Astrocyte of the cerebellum (primary cell): ENCODE results near the gene PLIN3.
A peak's percentile ranks its signal among the peaks of the same experiment; 100 is the strongest.
"Not testable (repeated sequence)": the region's sequence is repeated elsewhere in the genome, so short reads cannot be mapped to it uniquely, and the experiment has no call there.

Experiments
- DNase-seq: peaks from one replicate; pipeline ENCODE4 v3.0.0-alpha.2; 2011; ENCODE audit warnings: low read depth
- H3K4me3 ChIP-seq: 2 replicates; pipeline ENCODE4 v1.5.1; 2011; ENCODE audit warnings: mild to moderate bottlenecking, low read depth, low read length, moderate library complexity
- CTCF ChIP-seq: IDR thresholded peaks from 2 replicates; pipeline ENCODE4 v1.5.1; 2012; ENCODE audit warnings: low read length, low read depth, moderate library complexity, mild to moderate bottlenecking; ENCODE audit errors: missing control alignments
- in situ Hi-C: cut with HindIII; loops from 2 replicates; pipeline ENCODE4 v1.10.0; 2017; ENCODE audit warnings: low sequenced_read_pairs

The PLIN3 gene

GRCh38 chr19:4843647-4843965 is 23.9 kb downstream of the PLIN3 start:
- in situ Hi-C loops = no loop called here
- no peak for DNase-seq
- no peak for TF ChIP-seq CTCF
- H3K4me3 ChIP-seq = no peak overlapping the region

- TF ChIP-seq CTCF = no peak
- in situ Hi-C loops = no loop called here
- H3K4me3 ChIP-seq = no peak overlapping the region
- no peak for DNase-seq
These were observed 28.3 kb downstream of the PLIN3 start for GRCh38 chr19:4839192-4839591.

- no peak overlapping the region for H3K4me3 ChIP-seq
- no peak for TF ChIP-seq CTCF
- no peak for DNase-seq
- in situ Hi-C loops = no loop called here
These were observed 34.7 kb downstream of the PLIN3 start for GRCh38 chr19:4832776-4833175.

- in situ Hi-C loops, DNase-seq: not testable (repeated sequence)
- H3K4me3 ChIP-seq = peak overlapping the region; percentile 87
These were observed 35.5 kb downstream of the PLIN3 start for GRCh38 chr19:4831979-4832340.

- peak within 1 kb of the TSS; percentile 87 for H3K4me3 ChIP-seq
- no peak for TF ChIP-seq CTCF
- in situ Hi-C loops = no loop called here
- DNase-seq = no peak
These were observed 36.0 kb downstream of the PLIN3 start, which contains the start of gene TICAM1 for GRCh38 chr19:4831304-4831978. Gene TICAM1 (minus strand): TSS chr19:4831712. CDS start chr19:4818377, 13,335 bp downstream.

DNA sequence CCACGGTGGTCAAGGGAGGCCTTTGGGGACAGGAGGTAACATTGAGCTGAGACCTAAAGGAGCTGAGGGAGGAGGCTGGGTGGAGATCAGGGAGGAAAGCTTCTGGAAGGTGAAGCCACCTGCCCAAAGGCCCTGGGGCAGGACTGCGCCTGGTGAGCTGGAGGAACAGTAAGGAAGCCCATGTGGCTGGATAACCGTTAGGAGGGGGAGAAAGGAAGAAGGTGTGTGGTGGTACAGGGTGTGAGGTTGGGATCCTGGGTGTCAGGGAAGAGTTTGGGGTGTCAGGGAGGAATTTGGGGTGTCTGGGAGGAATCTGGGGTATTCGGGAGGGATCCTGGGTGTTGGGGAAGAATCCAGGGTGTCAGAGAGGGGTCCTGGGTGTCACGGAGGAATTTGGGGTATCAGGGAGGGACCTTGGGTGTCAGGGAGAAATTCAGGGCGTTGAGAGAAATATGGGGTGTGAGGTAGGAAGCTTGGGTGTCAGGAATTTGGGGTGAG is 36.6 kb downstream of the PLIN3 start:
- peak overlapping the region; percentile 87 for H3K4me3 ChIP-seq
- no peak for DNase-seq
- no peak for TF ChIP-seq CTCF
- in situ Hi-C loops = no loop called here

DNA sequence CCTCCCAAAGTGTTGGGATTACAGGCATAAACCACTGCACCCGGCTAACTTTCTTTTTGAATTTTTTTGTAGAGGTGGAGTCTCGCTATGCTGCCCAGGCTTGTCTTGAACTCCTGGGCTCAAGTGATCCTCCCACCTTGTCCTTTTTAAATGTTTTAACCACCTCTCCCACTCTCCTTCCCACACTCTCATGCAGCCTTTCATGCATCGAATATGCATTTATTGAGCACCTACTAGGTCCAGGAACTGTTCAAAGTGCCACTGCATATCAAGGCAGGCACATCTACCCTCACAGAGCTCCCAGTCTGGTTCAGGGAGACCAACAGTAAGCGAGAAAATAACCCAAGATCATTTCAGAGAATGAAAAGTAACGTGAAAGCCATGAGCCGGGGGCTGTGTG is 37.1 kb downstream of the PLIN3 start:
- peak overlapping the region; percentile 87 for H3K4me3 ChIP-seq
- in situ Hi-C loops = no loop called here
- no peak for TF ChIP-seq CTCF
- DNase-seq = no peak
